Cortex of kidney (tissue), 1 donor: ENCODE measurements around the gene CMTM2.
"Not testable (repeated sequence)": the region's sequence is repeated elsewhere in the genome, so short reads cannot be mapped to it uniquely, and the experiment has no call there.

ENCODE experiments used
- DNase-seq: peaks from one replicate; lab custom pipeline; 2025; lab: John Stamatoyannopoulos, UW

The CMTM2 gene

DNA sequence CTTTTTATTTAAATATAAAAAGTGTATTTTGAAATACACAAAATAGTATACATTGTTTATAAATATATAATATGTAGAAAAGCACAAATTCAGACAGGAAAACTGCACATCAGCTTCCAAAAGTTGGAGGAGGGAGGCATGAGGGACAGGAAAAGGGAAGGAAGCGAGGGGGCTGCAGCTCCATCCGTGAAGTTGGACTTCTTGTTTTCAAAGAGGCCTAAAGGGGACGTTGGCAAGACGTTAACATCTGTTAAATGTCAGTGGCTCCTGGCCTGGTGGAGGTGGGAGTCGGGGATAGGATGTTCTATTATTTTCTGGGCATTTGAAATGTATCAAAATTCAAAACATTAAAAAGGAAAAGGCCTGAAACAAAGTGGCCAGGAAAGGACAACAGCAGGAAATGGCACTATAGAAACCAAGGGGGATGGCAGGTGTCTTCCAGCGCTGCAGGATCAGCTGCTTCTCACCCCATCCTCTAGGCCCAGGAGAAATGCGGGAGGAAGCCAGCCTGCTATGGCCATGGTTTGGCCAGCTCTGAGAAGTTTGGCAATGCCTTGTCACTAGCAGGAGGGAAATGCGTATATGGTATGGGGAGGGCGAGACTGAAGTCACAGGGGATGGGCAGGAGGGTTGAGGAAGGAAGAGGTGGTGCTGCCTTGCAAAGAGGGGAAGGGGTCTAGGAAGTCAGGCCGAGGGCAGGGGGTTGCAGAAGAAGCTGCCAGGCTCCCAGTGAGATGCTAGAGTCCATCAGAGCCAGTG, 6.4 kb downstream of the CMTM2 start:
- DNase-seq: no peak

GRCh38 chr16:66587881-66588600, 8.8 kb downstream of the CMTM2 start:
- DNase-seq: no peak

- DNase-seq: no peak
Observed at GRCh38 chr16:66588981-66589713, 9.9 kb downstream of the CMTM2 start.

GRCh38 chr16:66590322-66590721, 11.1 kb downstream of the CMTM2 start:
- DNase-seq: no peak

DNA sequence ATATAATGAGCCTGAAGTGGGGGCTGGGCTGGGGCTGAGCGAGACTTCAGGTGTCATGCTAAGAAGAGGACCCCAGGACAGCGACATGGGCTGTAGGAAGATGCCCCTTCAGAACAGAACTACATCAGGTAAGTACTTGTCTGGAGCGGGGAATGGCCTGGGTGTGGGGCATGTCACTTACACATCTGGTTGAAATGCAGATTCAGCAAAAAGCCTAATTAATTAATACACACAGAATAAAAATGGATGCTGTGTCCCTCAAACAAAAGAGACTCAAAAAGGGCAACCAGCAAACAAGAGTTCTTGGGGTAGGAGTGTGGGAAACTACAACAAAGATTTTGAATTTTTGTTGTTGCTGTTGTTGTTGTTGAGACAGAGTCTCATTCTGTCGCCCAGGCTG, 11.8 kb downstream of the CMTM2 start:
- no peak for DNase-seq

GRCh38 chr16:66592241-66592640, 13.0 kb downstream of the CMTM2 start:
- DNase-seq: no peak

DNA sequence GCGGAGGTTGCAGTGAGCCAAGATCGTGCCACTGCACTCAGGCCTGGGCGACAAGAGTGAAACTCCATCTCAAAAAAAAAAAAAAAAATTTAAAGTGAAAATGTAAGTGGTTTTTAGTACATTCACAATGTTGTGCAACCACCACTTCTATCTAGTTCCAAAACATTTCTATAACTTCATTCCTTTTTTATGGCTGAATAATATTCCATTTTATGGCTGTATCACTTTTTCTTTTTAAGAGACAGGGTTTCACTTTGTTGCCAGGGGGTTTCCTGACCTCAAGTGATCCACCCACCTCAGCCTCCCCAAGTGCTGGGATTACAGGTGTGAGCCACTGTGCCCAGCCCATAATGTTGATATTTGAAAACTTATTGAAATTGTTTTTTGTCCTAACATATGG, 13.6 kb downstream of the CMTM2 start:
- no peak for DNase-seq

DNA sequence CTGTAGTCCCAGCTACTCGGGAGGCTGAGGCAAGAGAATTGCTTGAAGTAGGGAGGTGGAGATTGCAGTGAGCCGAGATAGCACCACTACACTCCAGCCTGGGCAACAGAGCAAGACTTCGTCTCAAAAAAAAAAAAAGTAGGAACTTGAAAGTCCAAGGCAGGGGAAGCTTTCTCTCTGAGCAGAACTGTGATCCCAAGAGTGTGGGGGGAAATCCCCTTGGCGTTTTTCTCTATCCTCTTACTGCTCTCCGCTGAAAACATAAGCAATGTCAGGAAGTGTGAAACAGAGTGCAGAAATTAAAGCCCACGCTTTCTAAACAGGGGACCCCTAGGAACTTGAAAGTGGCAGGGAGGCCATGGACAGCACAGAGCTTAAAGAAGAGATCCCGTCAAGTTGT, 15.5 kb downstream of the CMTM2 start:
- DNase-seq: no peak

- not testable (repeated sequence) for DNase-seq
Observed at GRCh38 chr16:66596559-66596958, 17.3 kb downstream of the CMTM2 start.

GRCh38 chr16:66596986-66597848, 18.0 kb downstream of the CMTM2 start:
- DNase-seq: no peak

- no peak for DNase-seq
Observed at GRCh38 chr16:66598111-66598510, 18.8 kb downstream of the CMTM2 start.

DNA sequence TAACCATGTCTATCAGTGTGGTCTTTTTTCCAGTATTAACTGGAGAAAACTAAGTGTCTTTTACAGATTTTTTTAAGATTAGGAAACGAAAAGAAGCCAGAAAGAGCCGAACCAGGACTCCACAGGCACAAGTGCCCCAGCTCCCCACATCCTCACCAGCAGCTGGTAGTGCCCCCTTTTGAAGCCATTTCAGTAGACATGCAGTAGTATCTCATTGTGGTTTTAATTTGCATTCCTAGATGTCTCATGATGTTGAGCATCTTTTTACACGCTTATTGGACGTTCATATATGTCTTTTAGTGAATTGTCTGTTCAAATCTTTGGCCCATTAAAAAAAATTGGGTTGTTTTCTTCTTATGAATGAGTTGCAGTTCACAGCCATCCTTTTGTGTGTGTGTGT, 20.5 kb downstream of the CMTM2 start:
- DNase-seq: no peak

- no peak for DNase-seq
Observed at GRCh38 chr16:66600477-66600876, 21.2 kb downstream of the CMTM2 start.

- no peak for DNase-seq
Observed at GRCh38 chr16:66601471-66601870, 22.2 kb downstream of the CMTM2 start.

DNA sequence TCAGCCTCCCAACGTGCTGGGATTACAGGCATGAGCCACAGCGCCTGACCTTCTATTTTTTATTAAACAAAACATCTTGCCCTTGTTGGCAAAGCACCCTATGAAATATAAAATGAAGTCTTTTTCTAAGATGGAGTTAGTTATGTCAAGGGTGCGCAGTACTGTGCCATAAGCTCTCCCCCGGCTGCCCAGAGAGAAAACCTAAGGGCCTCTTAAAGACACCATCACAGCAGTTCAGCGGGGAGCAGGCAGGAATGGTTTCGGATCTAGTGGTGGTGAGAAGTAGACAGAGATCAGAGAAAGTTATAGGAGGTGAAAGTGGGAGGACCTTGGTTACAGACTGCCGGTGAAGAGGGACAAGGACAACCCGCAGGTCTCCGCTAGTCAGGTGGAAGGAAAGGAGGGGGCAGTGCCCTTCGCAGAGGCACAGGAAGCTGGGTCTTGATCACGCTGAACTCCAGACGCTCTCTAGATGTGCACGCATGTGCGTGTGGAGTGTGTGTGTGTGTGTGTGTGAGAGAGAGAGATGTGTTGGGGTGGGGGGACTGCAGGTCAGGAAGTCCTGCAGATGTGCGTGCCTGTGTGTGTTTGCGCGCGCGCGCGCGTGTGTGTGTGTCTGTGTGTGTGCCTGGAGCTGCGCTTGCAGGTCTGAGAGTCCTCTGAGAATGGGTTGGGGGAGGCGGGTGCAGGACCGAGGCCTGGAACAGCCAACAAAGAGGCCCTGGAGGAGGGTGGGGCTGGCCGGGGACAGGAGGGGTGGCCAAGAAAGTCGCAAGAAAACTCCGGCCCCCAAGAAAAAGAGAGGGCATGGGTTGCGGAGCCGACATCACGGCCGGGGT, 24.5 kb downstream of the CMTM2 start:
- DNase-seq: no peak

DNA sequence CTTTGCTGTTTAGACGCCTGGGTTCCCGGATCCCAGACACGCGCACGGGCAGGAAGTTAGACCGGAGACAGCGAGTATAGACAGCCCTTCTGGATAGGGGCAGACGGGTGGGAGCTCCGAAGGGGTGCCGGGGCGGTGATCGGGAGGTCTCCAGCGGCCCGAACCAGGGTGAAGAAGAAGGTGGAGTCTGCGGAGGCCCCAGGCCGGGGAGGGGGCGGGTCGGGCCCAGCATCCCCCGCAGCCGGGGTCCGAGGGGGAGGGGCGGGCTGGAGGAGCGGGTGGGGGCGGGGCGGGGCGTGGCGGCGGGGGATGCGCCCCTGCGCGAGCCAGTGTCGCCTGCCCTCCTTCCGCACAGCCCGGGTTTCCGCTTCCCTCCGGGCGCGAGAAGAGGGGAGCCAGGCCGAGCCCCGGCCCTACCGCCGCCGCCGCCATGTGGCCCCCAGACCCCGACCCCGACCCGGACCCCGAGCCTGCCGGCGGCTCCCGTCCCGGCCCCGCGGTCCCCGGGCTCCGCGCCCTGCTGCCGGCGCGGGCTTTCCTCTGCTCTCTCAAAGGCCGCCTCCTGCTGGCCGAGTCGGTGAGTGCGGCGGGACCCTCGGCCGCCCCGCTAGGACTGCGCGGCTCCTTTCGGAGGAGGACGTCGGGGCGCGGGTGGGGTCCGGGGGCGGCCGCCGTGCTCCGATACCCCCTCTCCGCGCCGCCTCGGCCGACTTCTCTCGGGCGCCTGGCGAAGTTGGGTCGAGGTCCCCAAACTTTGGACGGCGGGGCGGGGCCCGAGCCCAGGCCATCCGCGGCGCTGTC, 25.3 kb downstream of the CMTM2 start, which contains the start of gene CMTM3:
Gene CMTM3, plus strand, starts transcription at position 329 of the 801 bp plus-strand sequence. Its CDS starts 102 bp downstream, at position 431.
- DNase-seq: no peak

DNA sequence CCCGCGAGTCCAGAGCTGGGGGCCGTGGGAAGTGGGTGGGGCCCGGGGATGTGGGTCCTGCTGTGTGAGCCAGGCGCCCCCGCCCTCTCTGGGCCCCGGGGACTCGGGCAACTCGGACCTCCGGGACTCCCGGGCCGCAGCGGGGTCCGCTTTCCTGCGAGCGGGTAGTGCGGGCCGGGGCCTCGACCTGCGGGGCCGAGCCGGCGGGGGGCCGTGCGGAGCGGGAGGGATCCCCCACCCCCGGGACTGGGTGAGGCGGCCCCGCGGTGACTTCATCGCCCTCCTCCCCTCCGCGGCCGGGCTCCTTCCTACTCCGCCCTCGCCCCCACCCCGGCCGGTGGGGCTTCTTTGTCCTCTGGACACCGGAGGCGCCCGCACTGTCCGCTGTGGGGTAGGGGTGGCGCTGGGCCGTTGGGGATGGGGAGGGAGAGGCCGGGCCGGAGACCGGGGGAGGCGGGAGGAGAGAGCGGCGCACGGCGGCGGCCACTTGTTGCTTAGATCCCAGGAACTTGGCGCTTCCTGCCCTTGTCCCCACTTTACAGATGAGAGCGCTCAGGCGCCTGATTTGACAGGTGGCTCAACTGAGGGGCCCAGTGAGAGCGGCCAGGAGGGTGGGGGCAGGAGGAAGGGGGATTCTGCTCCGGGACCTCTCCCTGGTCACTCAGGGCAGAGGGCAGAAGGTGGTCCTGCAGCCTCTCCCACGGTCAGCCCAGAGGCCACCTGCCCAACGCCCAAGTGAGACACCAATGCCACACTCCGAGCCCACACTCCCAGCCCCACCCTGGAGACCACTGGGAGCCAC, 26.1 kb downstream of the CMTM2 start:
- no peak for DNase-seq

DNA sequence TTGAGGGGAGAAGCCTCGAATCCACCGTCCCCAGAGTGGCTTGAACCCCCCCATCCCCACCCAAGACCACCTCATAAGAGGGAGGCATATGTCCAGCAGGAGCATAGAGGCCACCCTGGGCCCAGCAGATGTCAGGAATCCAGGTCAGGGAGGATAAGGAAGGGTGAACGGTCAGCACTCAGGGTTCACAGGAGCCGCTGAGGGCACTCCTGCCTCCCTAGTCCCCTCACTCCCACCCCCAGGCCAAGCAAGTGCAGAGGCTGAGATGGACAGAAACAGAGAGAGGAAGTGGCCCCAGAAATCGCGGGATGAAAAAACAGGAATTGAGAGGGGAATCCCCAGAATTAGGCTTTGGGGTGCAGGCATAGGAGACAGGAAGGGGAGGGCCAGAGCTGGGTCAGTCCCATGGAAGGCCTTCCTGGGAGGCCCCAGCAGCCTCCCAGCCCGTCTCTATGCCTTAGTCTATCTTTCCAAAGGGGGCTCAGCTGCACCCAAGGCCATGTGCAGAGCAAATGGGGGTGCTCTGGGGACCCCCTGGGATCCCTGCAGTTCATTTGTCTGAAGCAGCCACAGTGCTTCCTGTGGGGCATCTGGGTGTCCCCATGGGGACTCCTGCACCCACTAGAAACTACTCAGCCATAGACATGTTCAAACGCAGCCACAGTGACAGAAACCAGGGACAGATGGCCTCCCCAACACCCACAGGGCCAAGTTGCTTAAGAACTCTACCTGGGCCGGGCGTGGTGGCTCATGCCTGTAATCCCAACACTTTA, 26.9 kb downstream of the CMTM2 start:
- no peak for DNase-seq
